CD8-positive, alpha-beta memory T cell (primary cell): Measurements from ENCODE around the gene LRIT2. TPM values are rescaled to one million over a fixed set of nuclear protein-coding genes. Genes with fewer than 3 reads are reported as not detected.
A peak's percentile ranks its signal among the peaks of the same experiment; 100 is the strongest.
"Not testable (repeated sequence)": the region's sequence is repeated elsewhere in the genome, so short reads cannot be mapped to it uniquely, and the experiment has no call there.

ENCODE experiments used
- CTCF ChIA-PET: fragments of 350-600 bp; sonication (Branson Sonifier 250); formaldehyde crosslinking; loops from one replicate; lab custom pipeline; 2021; ENCODE audit warnings: antibody characterized with exemption; lab: Charles Lee
- POLR2A ChIA-PET: fragments of 350-600 bp; sonication (Branson Sonifier 250); formaldehyde crosslinking; loops from one replicate; lab custom pipeline; 2021; ENCODE audit warnings: antibody characterized with exemption; lab: Charles Lee
- DNase-seq, 5 donors: peaks; one replicate each; pipeline versions ENCODE4 v3.0.0 to v3.0.0-alpha.2; 2020 to 2022; ENCODE audit warnings: mixed read lengths in 1 of 5
- H3K27ac ChIP-seq: one replicate; pipeline ENCODE4 v1.7.0; 2013; ENCODE audit warnings: low read depth, mild to moderate bottlenecking, low read length, moderate library complexity
- H3K27me3 ChIP-seq: 2 replicates; pipeline ENCODE4 v1.7.0; 2013; ENCODE audit warnings: low read length, mild to moderate bottlenecking; ENCODE audit not compliant: insufficient read depth, poor library complexity, severe bottlenecking
- H3K36me3 ChIP-seq: 2 replicates; pipeline ENCODE4 v1.7.0; 2013; ENCODE audit warnings: mild to moderate bottlenecking, low read length, moderate library complexity; ENCODE audit not compliant: insufficient read depth
- H3K4me1 ChIP-seq: 2 replicates; pipeline ENCODE4 v1.7.0; 2013; ENCODE audit warnings: mild to moderate bottlenecking, low read length, moderate library complexity; ENCODE audit not compliant: insufficient read depth
- H3K4me3 ChIP-seq: 2 replicates; pipeline ENCODE4 v1.7.0; 2013; ENCODE audit warnings: mild to moderate bottlenecking, low read length
- H3K9me3 ChIP-seq: 2 replicates; pipeline ENCODE4 v1.7.0; 2013; ENCODE audit warnings: mild to moderate bottlenecking, low read length
- H3K27ac Mint-ChIP-seq, 8 donors: one replicate each; pipeline ENCODE4 v1.8.0; 2020 to 2021; ENCODE audit warnings: mixed read lengths in 8 of 8, mild to moderate bottlenecking in 6 of 8, inconsistent platforms in 3 of 8, moderate library complexity in 3 of 8
- H3K27me3 Mint-ChIP-seq, 2 donors: one replicate each; pipeline ENCODE4 v1.8.0; 2020 to 2021; ENCODE audit warnings: mixed read lengths in 2 of 2, mild to moderate bottlenecking in 1 of 2, moderate library complexity in 1 of 2
- H3K36me3 Mint-ChIP-seq, 3 donors: one replicate each; pipeline ENCODE4 v1.8.0; 2020 to 2021; ENCODE audit warnings: mixed read lengths in 3 of 3, inconsistent platforms in 1 of 3, mild to moderate bottlenecking in 1 of 3
- H3K4me1 Mint-ChIP-seq, 3 donors: one replicate each; pipeline ENCODE4 v1.8.0; 2020 to 2021; ENCODE audit warnings: mixed read lengths in 3 of 3, inconsistent platforms in 1 of 3, mild to moderate bottlenecking in 1 of 3
- H3K4me3 Mint-ChIP-seq, 7 donors: one replicate each; pipeline ENCODE4 v1.8.0; 2020 to 2021; ENCODE audit warnings: mixed read lengths in 7 of 7, mild to moderate bottlenecking in 6 of 7, moderate library complexity in 4 of 7, inconsistent platforms in 2 of 7
- H3K9me3 Mint-ChIP-seq, 5 donors: one replicate each; pipeline ENCODE4 v1.8.0; 2020 to 2022; ENCODE audit warnings: mixed read lengths in 5 of 5, mild to moderate bottlenecking in 3 of 5, moderate library complexity in 2 of 5, inconsistent platforms in 1 of 5
- polyA plus RNA-seq: library from polyadenylated mRNA; unstranded; fragments of 300-500 nt; fragmentation: Illumina TruSeq; gene quantifications from one replicate; pipeline ENCODE4 v1.2.3, GENCODE V29; 2021
- total RNA-seq, 2 experiments: library from RNA; stranded (reverse); gene quantifications; one replicate each; pipeline ENCODE4 v1.2.3, GENCODE V29; 2021

The LRIT2 gene
- total and polyA plus RNA-seq, 3 experiments from 2014 or later = not detected

DNA sequence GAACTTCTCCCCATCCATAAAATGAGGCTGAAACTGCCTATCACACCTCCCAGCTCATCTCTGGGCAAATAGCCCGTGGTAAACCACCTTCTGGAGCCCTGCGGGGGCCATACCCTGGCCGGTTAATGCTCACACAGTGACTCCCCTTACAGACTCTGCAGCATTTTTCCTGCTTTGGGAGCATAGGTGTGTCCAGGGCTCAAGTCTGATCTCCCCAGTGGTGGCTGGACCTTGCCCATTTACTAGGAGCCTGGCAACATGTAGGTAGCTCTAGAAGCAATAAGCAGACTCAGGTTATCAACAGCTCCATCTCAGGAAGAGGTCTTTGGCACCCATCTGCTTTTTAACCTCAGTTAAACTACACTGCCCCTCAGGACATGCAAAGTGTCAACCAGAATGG is 36.5 kb downstream of the LRIT2 start:
- no peaks in the 10 kb centered on the region for H3K36me3 Mint-ChIP-seq
- H3K27ac Mint-ChIP-seq = peak overlapping the region in 1 of 8 donors; percentile 17
- no peak overlapping the region for H3K4me3 ChIP-seq
- no peak for DNase-seq
- no peaks in the 10 kb centered on the region for H3K36me3 ChIP-seq
- no peaks in the 10 kb centered on the region for H3K9me3 ChIP-seq
- peaks cover 7% of the 10 kb centered on the region for H3K27me3 ChIP-seq
- H3K4me3 Mint-ChIP-seq = no peak overlapping the region
- ChIA-PET POLR2A (no interaction called here), CTCF (interaction anchor here (1.3 kb wide), 1 partner anchor 41 kb away, joined by 4 read pairs; no protein-coding TSS in a partner anchor)
- peaks cover 17% of the 10 kb centered on the region for H3K4me1 ChIP-seq
- H3K4me1 Mint-ChIP-seq = peaks cover 19 to 28% (median 25%) of the 10 kb centered on the region in 3 donors
- H3K27ac ChIP-seq = no peak overlapping the region
- no peaks in the 10 kb centered on the region for H3K9me3 Mint-ChIP-seq
- H3K27me3 Mint-ChIP-seq = no peaks in the 10 kb centered on the region

DNA sequence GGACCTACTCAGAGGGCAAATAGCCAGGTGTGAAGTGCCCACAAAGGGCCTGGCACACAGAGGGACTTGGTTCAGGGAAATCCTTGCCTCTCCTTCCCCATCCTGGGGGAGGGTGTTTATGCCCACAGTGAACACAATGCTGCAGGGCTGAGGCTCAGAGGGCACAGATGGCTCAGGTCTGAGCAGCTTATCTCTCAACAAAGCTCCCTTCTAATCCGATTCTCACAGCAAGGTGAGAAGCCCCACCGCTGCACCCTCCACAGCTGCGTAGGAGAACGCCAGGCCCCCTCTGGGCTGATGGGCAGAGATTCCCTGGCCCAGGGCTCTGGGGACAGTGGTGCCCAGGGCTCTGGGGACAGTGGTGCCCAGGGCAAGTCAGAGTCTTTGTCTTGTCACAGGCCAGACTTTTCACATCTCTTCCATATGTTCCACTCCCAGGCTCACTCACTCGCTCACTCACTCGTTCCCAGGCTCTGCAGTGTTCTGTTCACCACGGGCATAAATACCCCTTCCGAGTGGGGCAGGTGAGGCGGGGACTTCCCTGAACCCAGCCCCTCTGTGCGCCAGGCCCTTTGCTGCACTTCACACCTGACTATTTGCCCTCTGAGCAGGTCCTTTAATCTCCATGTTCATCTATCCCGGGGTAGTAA is 39.7 kb downstream of the LRIT2 start:
- CTCF ChIA-PET = interaction anchor here (1.6 kb wide), 1 partner anchor 29 kb away, joined by 3 read pairs; no protein-coding TSS in a partner anchor
- DNase-seq = no peak

DNA sequence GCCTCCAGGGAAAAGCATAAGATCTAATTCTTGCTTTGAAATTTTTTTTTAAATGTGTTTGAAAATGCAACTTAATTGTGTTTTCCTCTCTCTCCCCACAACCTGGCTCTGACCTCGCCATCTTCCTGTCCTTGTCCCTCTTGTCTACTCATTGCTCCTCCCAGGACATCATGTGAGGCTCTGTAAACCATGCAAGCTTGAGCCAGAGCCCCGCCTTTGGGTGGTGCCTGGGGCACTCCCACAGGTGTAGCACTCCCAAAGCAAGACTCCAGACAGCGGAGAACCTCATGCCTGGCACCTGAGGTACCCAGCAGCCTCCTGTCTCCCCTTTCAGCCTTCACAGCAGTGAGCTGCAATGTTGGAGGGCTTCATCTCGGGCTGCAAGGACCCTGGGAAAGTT is 40.8 kb downstream of the LRIT2 start:
- POLR2A ChIA-PET = no interaction called here
- Histone ChIP-seq H3K27ac (no peak overlapping the region), H3K27me3 (no peaks in the 10 kb centered on the region), H3K9me3 (no peaks in the 10 kb centered on the region), H3K4me1 (no peaks in the 10 kb centered on the region), H3K36me3 (no peaks in the 10 kb centered on the region), H3K4me3 (no peak overlapping the region)
- peaks cover 5 to 7% (median 6%) of the 10 kb centered on the region in 3 donors for H3K4me1 Mint-ChIP-seq
- H3K4me3 Mint-ChIP-seq = no peak overlapping the region
- CTCF ChIA-PET = interaction anchor here (1.6 to 1.8 kb wide), 2 partner anchors 30 to 36 kb away, joined by 3 to 4 read pairs; no protein-coding TSS in a partner anchor
- peak overlapping the region in 4 of 8 donors; percentile 3 to 91 (median 35) for H3K27ac Mint-ChIP-seq
- no peaks in the 10 kb centered on the region for H3K9me3 Mint-ChIP-seq
- no peaks in the 10 kb centered on the region for H3K27me3 Mint-ChIP-seq
- H3K36me3 Mint-ChIP-seq = no peaks in the 10 kb centered on the region
- no peak for DNase-seq

More for the DNA sequence above, 39.7 kb downstream of the LRIT2 start:
- H3K4me3 ChIP-seq = no peak overlapping the region
- no peaks in the 10 kb centered on the region for H3K36me3 ChIP-seq
- H3K27me3 ChIP-seq = no peaks in the 10 kb centered on the region
- no peaks in the 10 kb centered on the region for H3K9me3 Mint-ChIP-seq
- no peaks in the 10 kb centered on the region for H3K9me3 ChIP-seq
- no peak overlapping the region for H3K27ac ChIP-seq
- H3K4me1 ChIP-seq = peaks cover 4% of the 10 kb centered on the region
- H3K36me3 Mint-ChIP-seq = no peaks in the 10 kb centered on the region
- peaks cover 9 to 12% (median 12%) of the 10 kb centered on the region in 3 donors for H3K4me1 Mint-ChIP-seq
- H3K27me3 Mint-ChIP-seq = no peaks in the 10 kb centered on the region
- POLR2A ChIA-PET = no interaction called here
- H3K27ac Mint-ChIP-seq = peak overlapping the region in 1 of 8 donors; percentile 57
- no peak overlapping the region for H3K4me3 Mint-ChIP-seq

DNA sequence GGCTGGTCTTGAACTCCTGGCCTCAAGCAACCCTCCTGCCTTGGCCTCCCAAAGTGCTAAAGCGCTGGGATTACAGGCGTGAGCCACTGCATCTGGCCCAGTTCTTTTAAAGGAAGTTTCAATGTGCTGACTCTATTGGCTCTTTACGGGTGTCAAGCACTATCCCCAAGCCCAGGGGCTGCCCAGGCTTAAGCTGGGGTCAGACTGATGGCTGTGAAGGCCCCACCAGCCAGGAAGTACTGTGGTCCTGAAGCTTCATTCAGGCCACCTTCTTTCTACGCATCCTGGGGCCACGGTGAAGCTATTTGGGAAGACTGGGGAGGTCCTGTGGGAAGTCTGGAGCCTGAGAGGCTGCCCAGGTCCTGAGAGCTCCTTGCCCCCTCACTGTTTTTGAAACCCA is 43.7 kb downstream of the LRIT2 start:
- Mint-ChIP-seq H3K27ac (peak overlapping the region in 1 of 8 donors; percentile 10), H3K36me3 (no peaks in the 10 kb centered on the region), H3K4me1 (peaks cover 7 to 10% (median 10%) of the 10 kb centered on the region in 3 donors), H3K27me3 (no peaks in the 10 kb centered on the region), H3K4me3 (no peak overlapping the region), H3K9me3 (no peaks in the 10 kb centered on the region)
- Histone ChIP-seq H3K4me3 (no peak overlapping the region), H3K9me3 (no peaks in the 10 kb centered on the region), H3K36me3 (no peaks in the 10 kb centered on the region), H3K27me3 (no peaks in the 10 kb centered on the region), H3K27ac (no peak overlapping the region), H3K4me1 (peaks cover 24% of the 10 kb centered on the region)
- ChIA-PET CTCF (interaction anchor here (0.9 kb wide), 1 partner anchor 35 kb away, joined by 3 read pairs; no protein-coding TSS in a partner anchor), POLR2A (no interaction called here)
- peak in 1 of 5 donors; percentile 10 for DNase-seq

DNA sequence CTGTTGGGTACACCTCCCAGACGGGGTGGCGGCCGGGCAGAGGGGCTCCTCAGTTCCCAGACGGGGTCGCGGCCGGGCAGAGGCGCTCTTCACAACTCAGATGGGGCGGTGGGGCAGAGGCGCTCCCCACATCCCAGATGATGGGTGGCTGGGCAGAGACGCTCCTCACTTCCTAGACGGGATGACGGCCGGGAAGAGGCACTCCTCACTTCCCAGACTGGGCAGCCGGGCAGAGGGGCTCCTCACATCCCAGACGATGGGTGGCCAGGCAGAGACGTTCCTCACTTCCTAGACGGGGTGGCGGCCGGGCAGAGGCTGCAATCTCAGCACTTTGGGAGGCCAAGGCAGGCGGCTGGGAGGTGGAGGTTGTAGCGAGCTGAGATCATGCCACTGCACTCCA is 45.0 kb downstream of the LRIT2 start:
- H3K36me3 Mint-ChIP-seq, H3K36me3 ChIP-seq, POLR2A ChIA-PET, H3K9me3 ChIP-seq, H3K27me3 Mint-ChIP-seq, CTCF ChIA-PET, DNase-seq, H3K27ac ChIP-seq, H3K9me3 Mint-ChIP-seq, H3K4me3 Mint-ChIP-seq, H3K27me3 ChIP-seq, H3K4me3 ChIP-seq: not testable (repeated sequence)
- peaks cover 29% of the 10 kb centered on the region for H3K4me1 ChIP-seq
- peaks cover 7 to 19% (median 17%) of the 10 kb centered on the region in 3 donors for H3K4me1 Mint-ChIP-seq
- peak overlapping the region in 1 of 8 donors; percentile 7 for H3K27ac Mint-ChIP-seq

DNA sequence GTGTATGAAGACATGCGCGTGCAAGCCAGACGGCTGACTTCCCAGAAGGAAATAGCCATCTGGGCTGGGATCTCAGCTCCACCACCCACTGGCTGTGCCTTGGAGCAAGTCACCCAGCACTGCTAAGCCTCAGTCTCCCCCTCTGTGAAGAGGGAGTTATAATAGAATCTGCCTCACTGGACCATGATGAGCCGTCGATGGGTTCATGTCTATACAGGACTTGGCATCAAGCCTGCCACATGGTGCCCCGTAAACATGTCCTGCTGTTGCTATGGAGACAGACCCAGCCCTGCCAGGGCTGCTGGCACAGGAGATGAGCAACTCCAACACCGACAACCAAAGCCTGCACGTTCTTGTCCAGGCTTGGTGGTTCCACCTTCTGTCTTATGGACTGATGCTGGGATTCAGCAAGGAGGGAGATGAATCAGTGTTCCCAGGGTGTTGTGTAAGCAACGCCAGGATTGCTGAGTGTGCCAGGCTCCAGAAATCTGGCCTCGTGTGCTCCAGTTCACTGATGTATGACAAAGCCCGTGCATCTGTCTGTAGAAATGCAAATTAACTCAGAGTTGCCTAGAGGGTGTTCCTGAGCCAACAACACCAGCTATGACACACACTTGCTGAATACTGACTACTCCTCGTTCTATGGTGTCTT is 46.2 kb downstream of the LRIT2 start:
- H3K27ac Mint-ChIP-seq = no peak overlapping the region
- no peaks in the 10 kb centered on the region for H3K36me3 Mint-ChIP-seq
- no peaks in the 10 kb centered on the region for H3K9me3 Mint-ChIP-seq
- H3K9me3 ChIP-seq = no peaks in the 10 kb centered on the region
- H3K4me3 ChIP-seq = no peak overlapping the region
- peak; percentile 14 to 72 (median 26) for DNase-seq
- POLR2A ChIA-PET = no interaction called here
- H3K36me3 ChIP-seq = no peaks in the 10 kb centered on the region
- CTCF ChIA-PET = no interaction called here
- H3K27me3 Mint-ChIP-seq = no peaks in the 10 kb centered on the region
- H3K4me1 ChIP-seq = peaks cover 29% of the 10 kb centered on the region
- H3K27ac ChIP-seq = no peak overlapping the region
- no peaks in the 10 kb centered on the region for H3K27me3 ChIP-seq
- no peak overlapping the region for H3K4me3 Mint-ChIP-seq
- H3K4me1 Mint-ChIP-seq = peaks cover 4 to 14% (median 13%) of the 10 kb centered on the region in 3 donors

DNA sequence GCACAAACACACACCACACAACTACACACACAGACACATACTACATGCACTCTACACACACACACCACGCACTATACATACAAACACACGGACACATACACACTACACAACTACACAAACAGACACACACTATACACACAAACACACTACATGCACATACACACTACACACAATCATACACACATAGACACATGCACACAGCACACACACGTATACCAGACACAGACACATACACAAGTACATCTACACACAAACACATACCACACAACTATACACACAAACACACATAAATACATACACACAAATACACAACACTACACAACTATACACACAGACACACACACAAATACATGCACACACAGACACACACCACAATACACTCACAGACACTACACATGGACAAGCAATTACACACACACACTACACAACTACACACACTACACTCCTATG is 47.2 kb downstream of the LRIT2 start:
- no peaks in the 10 kb centered on the region for H3K27me3 ChIP-seq
- H3K9me3 ChIP-seq = no peaks in the 10 kb centered on the region
- Mint-ChIP-seq H3K4me1 (peaks cover 3 to 14% (median 13%) of the 10 kb centered on the region in 3 donors), H3K27me3 (no peaks in the 10 kb centered on the region), H3K9me3 (no peaks in the 10 kb centered on the region), H3K36me3 (no peaks in the 10 kb centered on the region), H3K27ac (no peak overlapping the region), H3K4me3 (no peak overlapping the region)
- no peaks in the 10 kb centered on the region for H3K36me3 ChIP-seq
- H3K4me1 ChIP-seq = peaks cover 29% of the 10 kb centered on the region
- no peak overlapping the region for H3K27ac ChIP-seq
- H3K4me3 ChIP-seq = no peak overlapping the region
- POLR2A ChIA-PET = interaction anchor here (1.0 to 1.9 kb wide), 4 partner anchors 16 to 39 kb away, joined by 3 to 8 read pairs (median 6); partner anchors contain the start of genes CDHR1 and GHITM
- CTCF ChIA-PET = interaction anchor here (0.8 to 2.4 kb wide), 8 partner anchors 17 to 172 kb away, joined by 3 to 11 read pairs (median 5); no protein-coding TSS in a partner anchor
- DNase-seq = no peak
